Lower leg skin (tissue), 3 donors: ENCODE data around the gene PRSS21.

Experiments used
- POLR2A ChIP-seq, 2 donors: fragments of 450-650 bp; IDR thresholded peaks; one replicate each; pipeline ENCODE4 v1.6.1; 2016 to 2017; ENCODE audit warnings: antibody characterized with exemption in 2 of 2, mild to moderate bottlenecking in 1 of 2, moderate library complexity in 1 of 2
- TF ChIP-seq, protein P1 (sequence below), 3 donors: fragments of 450-650 bp; IDR thresholded peaks; one replicate each; pipeline ENCODE4 v1.5.1; 2016; ENCODE audit warnings: antibody characterized with exemption in 3 of 3, mild to moderate bottlenecking in 3 of 3, moderate library complexity in 2 of 3

GRCh38 chr16:2828521-2828840 is 11.4 kb downstream of the PRSS21 start:
- no peak for TF ChIP-seq POLR2A (IDR thresholded peaks at IDR 0.05)
- TF ChIP-seq, protein P1, sequence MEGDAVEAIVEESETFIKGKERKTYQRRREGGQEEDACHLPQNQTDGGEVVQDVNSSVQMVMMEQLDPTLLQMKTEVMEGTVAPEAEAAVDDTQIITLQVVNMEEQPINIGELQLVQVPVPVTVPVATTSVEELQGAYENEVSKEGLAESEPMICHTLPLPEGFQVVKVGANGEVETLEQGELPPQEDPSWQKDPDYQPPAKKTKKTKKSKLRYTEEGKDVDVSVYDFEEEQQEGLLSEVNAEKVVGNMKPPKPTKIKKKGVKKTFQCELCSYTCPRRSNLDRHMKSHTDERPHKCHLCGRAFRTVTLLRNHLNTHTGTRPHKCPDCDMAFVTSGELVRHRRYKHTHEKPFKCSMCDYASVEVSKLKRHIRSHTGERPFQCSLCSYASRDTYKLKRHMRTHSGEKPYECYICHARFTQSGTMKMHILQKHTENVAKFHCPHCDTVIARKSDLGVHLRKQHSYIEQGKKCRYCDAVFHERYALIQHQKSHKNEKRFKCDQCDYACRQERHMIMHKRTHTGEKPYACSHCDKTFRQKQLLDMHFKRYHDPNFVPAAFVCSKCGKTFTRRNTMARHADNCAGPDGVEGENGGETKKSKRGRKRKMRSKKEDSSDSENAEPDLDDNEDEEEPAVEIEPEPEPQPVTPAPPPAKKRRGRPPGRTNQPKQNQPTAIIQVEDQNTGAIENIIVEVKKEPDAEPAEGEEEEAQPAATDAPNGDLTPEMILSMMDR (IDR thresholded peaks at IDR 0.05) = no peak
